Stomach smooth muscle (tissue), 2 donors: Measurements from ENCODE around the gene TIMM17B.

ENCODE experiments used
- H3K27ac ChIP-seq: one replicate; pipeline ENCODE4 v1.7.0; 2013; ENCODE audit warnings: mild to moderate bottlenecking, low read length, inconsistent platforms
- H3K27me3 ChIP-seq, 2 donors: one replicate each; pipeline ENCODE4 v1.7.0; 2013; ENCODE audit warnings: low read length in 2 of 2; ENCODE audit not compliant: insufficient read depth in 2 of 2, control insufficient read depth in 1 of 2
- H3K36me3 ChIP-seq, 2 donors: one replicate each; pipeline ENCODE4 v1.7.0; 2013; ENCODE audit warnings: low read length in 2 of 2; ENCODE audit not compliant: control insufficient read depth in 2 of 2, insufficient read depth in 2 of 2
- H3K4me1 ChIP-seq: one replicate; pipeline ENCODE4 v1.7.0; 2013; ENCODE audit warnings: low read length; ENCODE audit not compliant: control insufficient read depth, insufficient read depth
- H3K4me3 ChIP-seq, 2 donors: one replicate each; pipeline ENCODE4 v1.7.0; 2013; ENCODE audit warnings: low read length in 2 of 2
- H3K9ac ChIP-seq, 2 donors: one replicate each; pipeline ENCODE4 v1.7.0; 2013; ENCODE audit warnings: low read length in 2 of 2, mild to moderate bottlenecking in 1 of 2
- H3K9me3 ChIP-seq, 2 donors: one replicate each; pipeline ENCODE4 v1.7.0; 2013; ENCODE audit warnings: low read length in 2 of 2; ENCODE audit not compliant: control insufficient read depth in 2 of 2
- donor health status: healthy.
- donor health status: Pancreatic carcinoma.

Gene TIMM17B

DNA sequence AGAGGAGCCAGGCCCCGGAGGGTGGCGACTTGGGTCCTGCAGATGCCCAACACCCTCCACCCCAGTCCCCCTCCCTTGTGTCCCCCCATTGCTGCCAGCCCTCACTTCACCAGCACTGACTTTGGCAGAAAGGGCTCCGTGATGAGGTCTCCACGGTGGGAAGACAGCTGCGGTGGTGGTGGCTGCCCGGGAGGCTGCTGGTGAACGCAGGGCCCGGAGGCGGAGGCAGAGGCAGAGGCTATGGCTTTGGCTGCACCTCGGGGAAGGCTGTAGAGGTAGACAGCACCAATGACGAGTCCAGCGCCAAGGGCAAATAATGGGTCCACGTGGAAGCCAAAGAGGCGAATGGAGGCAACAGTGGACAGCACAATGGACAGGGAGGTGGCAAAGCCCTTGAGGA, 7.1 kb upstream of the TIMM17B start:
- no peaks in the 10 kb centered on the region for H3K9me3 ChIP-seq
- no peak overlapping the region for H3K9ac ChIP-seq
- peaks cover 6 to 19% of the 10 kb centered on the region in 2 donors for H3K36me3 ChIP-seq
- peaks cover 0 to 2% of the 10 kb centered on the region in 2 donors for H3K27me3 ChIP-seq
- H3K27ac ChIP-seq = no peak overlapping the region
- no peak overlapping the region for H3K4me3 ChIP-seq
- H3K4me1 ChIP-seq = no peaks in the 10 kb centered on the region

DNA sequence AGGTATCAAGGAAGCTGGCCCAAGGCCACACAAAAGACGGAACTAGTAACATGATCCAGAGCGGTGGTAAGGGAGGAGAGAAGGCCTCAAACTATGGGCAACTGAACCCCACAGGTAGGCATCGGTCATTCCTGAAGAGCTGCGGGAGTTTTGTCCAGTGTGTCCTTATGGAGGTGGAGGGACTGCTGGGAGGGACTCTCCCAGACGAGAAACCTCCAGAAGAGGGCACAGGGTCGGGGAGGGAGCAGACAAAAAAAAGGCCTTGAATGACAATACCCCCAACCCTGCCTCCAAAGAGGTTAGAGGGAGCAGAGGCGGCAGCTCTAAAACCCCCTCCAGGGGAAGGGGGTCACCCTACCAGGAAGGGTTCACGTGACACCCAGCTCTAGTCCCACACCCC, 6.6 kb upstream of the TIMM17B start:
- H3K9ac ChIP-seq = no peak overlapping the region
- no peaks in the 10 kb centered on the region for H3K27me3 ChIP-seq
- H3K4me3 ChIP-seq = no peak overlapping the region
- peaks cover 8 to 19% of the 10 kb centered on the region in 2 donors for H3K36me3 ChIP-seq
- H3K4me1 ChIP-seq = no peaks in the 10 kb centered on the region
- H3K9me3 ChIP-seq = no peaks in the 10 kb centered on the region
- no peak overlapping the region for H3K27ac ChIP-seq

DNA sequence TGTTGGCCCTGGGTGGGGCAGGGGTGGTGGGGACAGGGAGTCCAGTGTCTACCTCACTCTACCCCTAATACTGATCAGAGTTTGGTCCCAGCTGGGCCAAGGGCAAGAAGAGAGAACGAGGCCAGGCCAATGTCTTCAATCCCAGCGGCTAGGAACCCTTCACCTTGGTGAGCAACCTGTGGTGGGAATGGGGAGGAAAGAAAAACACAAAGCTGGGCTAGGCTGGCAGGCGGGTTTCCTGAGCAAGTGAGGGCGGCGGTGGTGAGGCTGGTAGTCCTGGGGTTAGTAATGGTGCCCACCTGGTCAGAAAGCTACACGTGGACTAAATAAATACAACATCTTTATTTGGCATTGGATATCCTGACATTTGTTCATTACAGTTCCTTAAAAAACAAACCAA, 5.7 kb upstream of the TIMM17B start:
- H3K27ac ChIP-seq = no peak overlapping the region
- peaks cover 2% of the 10 kb centered on the region for H3K4me1 ChIP-seq
- H3K36me3 ChIP-seq = peaks cover 8 to 16% of the 10 kb centered on the region in 2 donors
- H3K9ac ChIP-seq = no peak overlapping the region
- H3K27me3 ChIP-seq = no peaks in the 10 kb centered on the region
- no peaks in the 10 kb centered on the region for H3K9me3 ChIP-seq
- no peak overlapping the region for H3K4me3 ChIP-seq

DNA sequence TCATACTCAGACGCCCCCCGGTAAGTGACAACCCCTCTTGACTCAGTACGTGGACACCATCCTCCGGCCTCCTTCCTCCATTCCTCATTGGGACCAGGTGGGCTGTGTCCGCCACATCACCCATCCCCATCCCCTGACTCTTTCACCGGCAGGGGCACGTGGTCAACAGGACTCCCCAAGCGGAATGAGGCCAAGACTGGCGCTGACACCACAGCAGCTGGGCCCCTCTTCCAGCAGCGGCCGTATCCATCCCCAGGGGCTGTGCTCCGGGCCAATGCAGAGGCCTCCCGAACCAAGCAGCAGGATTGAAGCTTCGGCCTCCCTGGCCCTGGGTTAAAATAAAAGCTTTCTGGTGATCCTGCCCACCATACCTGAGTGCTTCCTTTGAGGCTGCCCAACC, 5.2 kb upstream of the TIMM17B start:
- Histone ChIP-seq H3K27ac (no peak overlapping the region), H3K27me3 (no peaks in the 10 kb centered on the region), H3K9me3 (no peaks in the 10 kb centered on the region), H3K4me1 (peaks cover 4% of the 10 kb centered on the region), H3K36me3 (peaks cover 8 to 16% of the 10 kb centered on the region in 2 donors), H3K4me3 (no peak overlapping the region), H3K9ac (no peak overlapping the region)

DNA sequence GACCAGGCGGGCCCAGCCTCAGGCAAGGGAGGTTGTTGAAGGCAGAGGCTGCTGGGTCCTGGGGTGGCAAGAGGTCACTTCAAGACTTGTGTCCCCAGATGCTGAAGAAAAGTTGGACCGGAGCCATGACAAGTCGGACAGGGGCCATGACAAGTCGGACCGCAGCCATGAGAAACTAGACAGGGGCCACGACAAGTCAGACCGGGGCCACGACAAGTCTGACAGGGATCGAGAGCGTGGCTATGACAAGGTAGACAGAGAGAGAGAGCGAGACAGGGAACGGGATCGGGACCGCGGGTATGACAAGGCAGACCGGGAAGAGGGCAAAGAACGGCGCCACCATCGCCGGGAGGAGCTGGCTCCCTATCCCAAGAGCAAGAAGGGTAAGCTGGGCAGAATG, 4.6 kb upstream of the TIMM17B start:
- H3K27ac ChIP-seq = no peak overlapping the region
- H3K4me3 ChIP-seq = no peak overlapping the region
- peaks cover 4% of the 10 kb centered on the region for H3K4me1 ChIP-seq
- no peaks in the 10 kb centered on the region for H3K27me3 ChIP-seq
- no peak overlapping the region for H3K9ac ChIP-seq
- H3K36me3 ChIP-seq = peaks cover 8 to 16% of the 10 kb centered on the region in 2 donors
- H3K9me3 ChIP-seq = no peaks in the 10 kb centered on the region

DNA sequence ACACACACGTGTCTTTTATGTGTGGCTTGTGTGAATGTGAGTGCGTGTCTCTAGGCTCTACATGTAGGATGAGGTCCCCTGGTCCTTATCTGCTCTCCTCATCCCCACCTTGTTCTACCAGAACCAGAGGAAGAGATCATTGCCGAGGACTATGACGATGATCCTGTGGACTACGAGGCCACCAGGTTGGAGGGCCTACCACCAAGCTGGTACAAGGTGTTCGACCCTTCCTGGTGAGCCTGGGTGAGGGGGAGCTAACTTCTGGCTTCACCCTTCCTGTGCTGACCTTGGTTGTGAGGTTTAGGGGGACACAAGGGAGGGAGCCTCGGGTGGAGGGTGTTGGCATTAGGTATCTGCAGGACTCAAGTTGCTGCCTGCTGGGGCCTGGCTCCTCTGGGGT, 3.5 kb upstream of the TIMM17B start:
- peaks cover 8 to 16% of the 10 kb centered on the region in 2 donors for H3K36me3 ChIP-seq
- H3K4me3 ChIP-seq = no peak overlapping the region
- no peaks in the 10 kb centered on the region for H3K9me3 ChIP-seq
- H3K27ac ChIP-seq = no peak overlapping the region
- peaks cover 12% of the 10 kb centered on the region for H3K4me1 ChIP-seq
- H3K27me3 ChIP-seq = no peaks in the 10 kb centered on the region
- no peak overlapping the region for H3K9ac ChIP-seq

DNA sequence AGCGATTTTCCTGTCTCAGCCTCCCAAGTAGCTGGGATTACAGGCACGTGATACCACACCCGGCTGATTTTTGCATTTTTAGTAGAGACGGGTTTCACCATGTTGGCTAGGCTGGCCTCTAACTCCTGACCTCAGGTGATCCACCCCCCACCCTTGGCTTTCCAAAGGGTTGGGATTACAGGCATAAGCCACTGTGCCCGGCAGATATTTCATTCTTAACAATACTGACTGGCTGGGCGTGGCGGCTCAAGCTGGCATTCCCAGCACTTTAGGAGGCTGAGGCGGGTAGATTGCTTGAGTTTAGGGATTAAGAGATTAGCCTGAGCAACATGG, 1.5 kb upstream of the TIMM17B start:
- H3K36me3 ChIP-seq = peaks cover 8 to 20% of the 10 kb centered on the region in 2 donors
- H3K27me3 ChIP-seq = peaks cover 0 to 2% of the 10 kb centered on the region in 2 donors
- no peak overlapping the region for H3K9ac ChIP-seq
- peaks cover 12% of the 10 kb centered on the region for H3K4me1 ChIP-seq
- no peak overlapping the region for H3K4me3 ChIP-seq
- H3K27ac ChIP-seq = no peak overlapping the region
- no peaks in the 10 kb centered on the region for H3K9me3 ChIP-seq

DNA sequence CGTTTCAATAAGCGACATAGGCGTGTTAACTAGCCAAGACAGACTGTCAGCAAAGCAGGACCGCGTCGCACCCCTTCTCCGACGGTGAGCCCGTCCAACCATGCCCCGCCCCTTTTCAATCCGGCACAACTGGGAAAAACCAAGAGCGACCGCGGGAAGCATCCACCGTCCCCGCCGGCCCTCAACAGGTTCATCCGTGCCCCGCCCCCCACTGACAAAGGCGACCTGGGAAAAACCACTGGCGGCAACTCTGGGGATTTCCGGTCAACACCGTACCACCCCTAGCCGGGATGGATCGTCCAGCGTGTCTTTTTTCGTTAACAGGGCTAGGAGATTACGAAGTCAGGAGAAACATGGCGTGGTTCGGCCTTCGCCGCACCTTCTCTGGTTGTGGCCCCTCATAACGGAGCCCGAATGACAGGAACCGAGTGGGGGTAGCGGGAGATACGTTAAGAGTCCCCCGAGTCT, 377 bp downstream of the TIMM17B start:
- H3K27ac ChIP-seq = peak overlapping the region; percentile 94
- H3K36me3 ChIP-seq = peaks cover 8 to 14% of the 10 kb centered on the region in 2 donors
- no peaks in the 10 kb centered on the region for H3K9me3 ChIP-seq
- peak overlapping the region; percentile 96 to 98 for H3K9ac ChIP-seq
- peaks cover 0 to 2% of the 10 kb centered on the region in 2 donors for H3K27me3 ChIP-seq
- H3K4me1 ChIP-seq = peaks cover 12% of the 10 kb centered on the region
- H3K4me3 ChIP-seq = peak overlapping the region; percentile 84 to 93

DNA sequence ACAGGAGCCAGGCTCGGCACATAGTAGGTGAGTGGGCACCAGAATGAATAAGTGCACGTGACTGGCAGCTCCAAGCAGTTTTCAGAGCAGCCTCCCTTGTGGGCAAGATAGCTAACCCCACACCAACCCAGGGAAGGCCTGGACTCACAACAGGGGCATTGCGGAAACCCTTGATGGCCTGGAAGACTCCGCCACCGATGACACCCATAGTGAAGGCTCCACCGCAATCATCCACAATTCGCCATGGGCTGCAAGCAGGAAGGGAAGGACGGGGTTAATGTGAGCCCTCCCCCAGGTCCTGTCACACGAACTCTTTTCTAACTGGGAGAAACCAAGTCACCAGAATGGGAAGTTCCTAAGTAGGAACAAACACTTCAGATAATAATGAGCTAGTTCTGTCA, 957 bp downstream of the TIMM17B start:
- peak overlapping the region; percentile 84 to 93 for H3K4me3 ChIP-seq
- peak overlapping the region; percentile 94 for H3K27ac ChIP-seq
- H3K36me3 ChIP-seq = peaks cover 8 to 10% of the 10 kb centered on the region in 2 donors
- H3K27me3 ChIP-seq = peaks cover 0 to 2% of the 10 kb centered on the region in 2 donors
- H3K9me3 ChIP-seq = no peaks in the 10 kb centered on the region
- H3K4me1 ChIP-seq = peaks cover 16% of the 10 kb centered on the region
- H3K9ac ChIP-seq = peak overlapping the region; percentile 96 to 98

DNA sequence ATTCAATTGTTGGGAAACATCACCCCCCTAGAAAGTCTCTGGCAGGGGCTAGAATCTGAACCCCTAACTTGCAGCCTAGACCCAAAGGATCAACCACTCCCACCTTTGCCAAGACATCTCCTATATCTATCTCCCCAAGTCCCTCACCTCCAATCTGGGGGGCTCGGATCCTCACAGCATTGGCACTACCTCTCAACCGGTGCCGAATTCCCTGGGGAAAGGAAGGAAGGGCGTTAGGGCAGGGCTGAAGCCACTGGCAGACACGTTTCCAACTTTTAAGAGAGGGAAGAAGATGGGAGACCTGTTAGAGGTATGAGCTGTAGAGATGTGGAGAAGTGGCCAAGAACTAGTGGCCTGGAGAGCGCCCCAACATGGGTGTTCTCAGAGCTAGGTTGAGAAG, 2.7 kb downstream of the TIMM17B start:
- Histone ChIP-seq H3K4me1 (peaks cover 19% of the 10 kb centered on the region), H3K9ac (no peak overlapping the region), H3K27ac (no peak overlapping the region)

DNA sequence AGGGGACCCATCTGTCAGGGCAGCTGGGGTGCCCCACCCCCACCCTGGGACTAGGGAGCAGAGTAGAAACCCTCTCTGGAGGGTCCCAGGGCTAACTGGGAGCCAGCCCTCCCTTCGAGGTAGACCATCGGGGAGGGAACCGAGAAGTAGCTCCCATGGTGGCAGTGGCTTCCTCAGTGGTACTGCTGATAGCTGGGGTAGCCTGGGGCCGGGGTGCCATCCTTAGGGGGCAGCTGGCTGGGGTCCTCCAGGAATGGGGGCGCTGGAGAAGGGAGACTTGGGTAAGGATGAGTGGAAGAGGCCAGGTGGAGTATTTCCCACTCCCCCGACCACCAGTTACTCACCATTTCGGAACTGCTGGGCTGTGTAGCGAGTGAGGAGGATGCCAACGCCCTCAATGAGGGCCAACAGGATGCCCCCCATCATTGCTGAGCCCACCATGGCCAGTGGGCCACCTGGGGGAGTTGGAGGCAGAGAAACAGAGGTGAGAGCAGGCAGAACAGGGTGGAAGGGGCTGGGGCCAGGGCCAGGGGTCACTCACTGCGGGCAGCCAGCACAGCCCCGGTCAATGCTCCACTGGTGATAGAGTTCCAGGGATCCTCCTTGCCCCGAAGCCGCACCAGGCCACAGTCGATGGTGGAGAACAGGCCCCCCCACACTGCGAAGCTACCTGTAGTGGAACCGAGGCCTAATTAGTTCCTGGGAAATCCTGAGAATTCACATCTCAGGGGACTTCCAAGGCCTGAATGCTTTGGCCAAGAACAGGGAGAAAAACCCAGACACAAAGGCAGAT, 3.8 kb downstream of the TIMM17B start:
- peaks cover 19% of the 10 kb centered on the region for H3K4me1 ChIP-seq
- H3K4me3 ChIP-seq = no peak overlapping the region
- H3K27me3 ChIP-seq = peaks cover 0 to 5% of the 10 kb centered on the region in 2 donors
- H3K36me3 ChIP-seq = peaks cover 0 to 5% of the 10 kb centered on the region in 2 donors
- no peaks in the 10 kb centered on the region for H3K9me3 ChIP-seq
- no peak overlapping the region for H3K27ac ChIP-seq
- no peak overlapping the region for H3K9ac ChIP-seq

More for the DNA sequence above, 2.7 kb downstream of the TIMM17B start:
- H3K4me3 ChIP-seq = no peak overlapping the region
- peaks cover 3 to 5% of the 10 kb centered on the region in 2 donors for H3K36me3 ChIP-seq
- no peaks in the 10 kb centered on the region for H3K9me3 ChIP-seq
- H3K27me3 ChIP-seq = peaks cover 0 to 5% of the 10 kb centered on the region in 2 donors
